Uterus (tissue), 4 donors: Measurements from ENCODE around the gene ATXN7L1. TPM values are rescaled to one million over a fixed set of nuclear protein-coding genes. Genes with fewer than 3 reads are reported as not detected.
"Not testable (repeated sequence)": the region's sequence is repeated elsewhere in the genome, so short reads cannot be mapped to it uniquely, and the experiment has no call there.

Experiments
- DNase-seq, 2 donors: peaks; one replicate each; pipeline ENCODE4 v3.0.0-alpha.2; 2019 to 2020
- H3K27ac ChIP-seq, 2 donors: fragments of 200-600 bp; sonication (generic); 1 replicate in 1 of 2; 2 replicates in 1 of 2; pipeline ENCODE4 v1.5.1; 2016 to 2018
- H3K27me3 ChIP-seq, 2 donors: fragments of 200-600 bp; sonication (generic); one replicate each; pipeline ENCODE4 v1.5.1; 2018 to 2019; ENCODE audit warnings: control low read depth in 1 of 2
- H3K36me3 ChIP-seq, 2 donors: fragments of 200-600 bp; sonication (generic); one replicate each; pipeline ENCODE4 v1.5.1; 2019; ENCODE audit warnings: control low read depth in 1 of 2
- H3K4me1 ChIP-seq, 2 donors: fragments of 200-600 bp; sonication (generic); one replicate each; pipeline ENCODE4 v1.5.1; 2018 to 2019; ENCODE audit warnings: control low read depth in 1 of 2
- H3K4me3 ChIP-seq, 2 donors: fragments of 200-600 bp; sonication (generic); 1 replicate in 1 of 2; 2 replicates in 1 of 2; pipeline ENCODE4 v1.5.1; 2018 to 2019; ENCODE audit warnings: mild to moderate bottlenecking in 1 of 2
- H3K9me3 ChIP-seq, 2 donors: fragments of 200-600 bp; sonication (generic); one replicate each; pipeline ENCODE4 v1.5.1; 2019; ENCODE audit warnings: control low read depth in 1 of 2
- CTCF ChIP-seq, 4 experiments: fragments of 200-600 bp in 2 of 4; fragments of 450-650 bp in 2 of 4; sonication (generic) in 2 of 4; IDR thresholded peaks; one replicate each; pipeline ENCODE4 v1.5.1; 2016 to 2019; ENCODE audit warnings: antibody characterized with exemption in 4 of 4, mild to moderate bottlenecking in 2 of 4, moderate library complexity in 1 of 4
- POLR2A ChIP-seq, 2 donors: fragments of 450-650 bp; IDR thresholded peaks; one replicate each; pipeline ENCODE4 v1.6.1; 2016; ENCODE audit warnings: antibody characterized with exemption in 2 of 2, mild to moderate bottlenecking in 1 of 2, moderate library complexity in 1 of 2
- intact Hi-C: fragments of 100-400 bp; cut with DNase I; formaldehyde crosslinking; loops from one replicate; pipeline ENCODE4 v1.15.1; 2023; ENCODE audit warnings: low total_unique reads
- total RNA-seq, 4 donors: library from RNA; depleted of rRNA in 3 of 4; stranded (reverse); fragments of >200 nt in 3 of 4; gene quantifications; one replicate each; pipeline versions ENCODE4 v1.1.0 to v1.2.4, GENCODE V29; 2014 to 2023
- donor health status: DM: yes; HTN: yes; CAD: no.

Gene ATXN7L1
- total RNA-seq, 4 donors from 2014 or later, result 4.4 to 22.4 (median 11.0) TPM

GRCh38 chr7:105697753-105698152, 178.6 kb downstream of the ATXN7L1 start:
- Histone ChIP-seq H3K4me1 (no peaks in the 10 kb centered on the region), H3K27ac (no peak overlapping the region), H3K9me3 (no peaks in the 10 kb centered on the region), H3K36me3 (no peaks in the 10 kb centered on the region), H3K4me3 (no peak overlapping the region), H3K27me3 (no peaks in the 10 kb centered on the region)
- no peak for TF ChIP-seq CTCF (IDR thresholded peaks at IDR 0.05)
- no peak for TF ChIP-seq POLR2A (IDR thresholded peaks at IDR 0.05)
- DNase-seq, result no peak
- intact Hi-C loops, result no loop called here

GRCh38 chr7:105697169-105697568, 179.2 kb downstream of the ATXN7L1 start:
- H3K27me3 ChIP-seq, DNase-seq, H3K36me3 ChIP-seq, H3K4me1 ChIP-seq, H3K27ac ChIP-seq, H3K9me3 ChIP-seq, intact Hi-C loops, H3K4me3 ChIP-seq: not testable (repeated sequence)

GRCh38 chr7:105693576-105693975, 182.8 kb downstream of the ATXN7L1 start:
- Histone ChIP-seq H3K27me3 (no peaks in the 10 kb centered on the region), H3K36me3 (no peaks in the 10 kb centered on the region), H3K9me3 (no peaks in the 10 kb centered on the region), H3K4me3 (no peak overlapping the region), H3K4me1 (no peaks in the 10 kb centered on the region), H3K27ac (no peak overlapping the region)
- no peak for DNase-seq
- TF ChIP-seq CTCF (IDR thresholded peaks at IDR 0.05), result no peak
- TF ChIP-seq POLR2A (IDR thresholded peaks at IDR 0.05), result no peak
- intact Hi-C loops, result no loop called here

- Histone ChIP-seq H3K4me3 (peak overlapping the region; percentile 36 to 42), H3K27me3 (no peaks in the 10 kb centered on the region), H3K27ac (peak overlapping the region; percentile 66 to 69), H3K9me3 (no peaks in the 10 kb centered on the region), H3K36me3 (no peaks in the 10 kb centered on the region), H3K4me1 (no peaks in the 10 kb centered on the region)
- DNase-seq, result peak; percentile 50 to 66
- no peak for TF ChIP-seq CTCF (IDR thresholded peaks at IDR 0.05)
- no peak for TF ChIP-seq POLR2A (IDR thresholded peaks at IDR 0.05)
- intact Hi-C loops, result no loop called here
Measured at GRCh38 chr7:105691680-105692564, 184.5 kb downstream of the ATXN7L1 start.

- Histone ChIP-seq H3K36me3 (no peaks in the 10 kb centered on the region), H3K4me3 (peak overlapping the region; percentile 36 to 42), H3K27ac (peak overlapping the region; percentile 66 to 69), H3K27me3 (no peaks in the 10 kb centered on the region), H3K9me3 (no peaks in the 10 kb centered on the region), H3K4me1 (no peaks in the 10 kb centered on the region)
- DNase-seq, result peak in 1 of 2 donors; percentile 27
- intact Hi-C loops, result no loop called here
- TF ChIP-seq POLR2A (IDR thresholded peaks at IDR 0.05) (no peak), CTCF (IDR thresholded peaks at IDR 0.05) (no peak)
Measured at GRCh38 chr7:105691082-105691679, 185.2 kb downstream of the ATXN7L1 start.
